Keratinocyte (primary cell): ENCODE data around the gene HMGB3. TPM values are rescaled to one million over a fixed set of nuclear protein-coding genes. Genes with fewer than 3 reads are reported as not detected.

Experiments
- DNase-seq: peaks from one replicate; pipeline ENCODE4 v3.0.0-alpha.2; 2011; ENCODE audit warnings: low read depth, missing footprints, low spot score
- FAIRE-seq: peaks from 2 replicates; lab custom pipeline; 2011; peaks lifted over from hg19 to GRCh38; lab: Jason Lieb, UNC
- H2AFZ ChIP-seq: 2 replicates; pipeline ENCODE4 v1.6.0; 2012; ENCODE audit warnings: low read length, control low read depth, inconsistent platforms; ENCODE audit not compliant: control insufficient read depth
- H3K27ac ChIP-seq: 2 replicates; pipeline ENCODE4 v1.5.1; 2011; ENCODE audit warnings: low read length; ENCODE audit not compliant: control insufficient read depth, insufficient read depth
- H3K27me3 ChIP-seq: 3 replicates; pipeline ENCODE4 v1.6.0; 2011; ENCODE audit warnings: low read length; ENCODE audit not compliant: control insufficient read depth, insufficient read depth; ENCODE audit errors: extremely low read depth
- H3K36me3 ChIP-seq, 2 experiments: 2 replicates in 1 of 2; 3 replicates in 1 of 2; pipeline ENCODE4 v1.5.1; 2011; ENCODE audit warnings: low read length in 2 of 2, mild to moderate bottlenecking in 1 of 2; ENCODE audit not compliant: control insufficient read depth in 2 of 2, insufficient read depth in 2 of 2; ENCODE audit errors: extremely low read depth in 1 of 2
- H3K4me1 ChIP-seq: 3 replicates; pipeline ENCODE4 v1.5.1; 2011; ENCODE audit warnings: low read length; ENCODE audit not compliant: control insufficient read depth, insufficient read depth; ENCODE audit errors: extremely low read depth
- H3K4me2 ChIP-seq: 3 replicates; pipeline ENCODE4 v1.6.0; 2011; ENCODE audit warnings: low read depth, low read length; ENCODE audit not compliant: control insufficient read depth, insufficient read depth; ENCODE audit errors: extremely low read depth
- H3K4me3 ChIP-seq, 3 experiments: fragments of 200-600 bp in 1 of 3; sonication (generic) in 1 of 3; 2 replicates in 2 of 3; 3 replicates in 1 of 3; pipeline ENCODE4 v1.5.1; 2011 to 2016; ENCODE audit warnings: low read length in 3 of 3, mild to moderate bottlenecking in 3 of 3, control low read depth in 2 of 3, inconsistent platforms in 1 of 3, low read depth in 1 of 3, mixed read lengths in 1 of 3, mixed run types in 1 of 3, moderate library complexity in 1 of 3; ENCODE audit not compliant: control insufficient read depth in 2 of 3, insufficient read depth in 2 of 3; ENCODE audit errors: extremely low read depth in 1 of 3
- H3K79me2 ChIP-seq: 2 replicates; pipeline ENCODE4 v1.6.0; 2012; ENCODE audit warnings: low read length; ENCODE audit not compliant: control insufficient read depth, insufficient read depth
- H3K9ac ChIP-seq: 3 replicates; pipeline ENCODE4 v1.6.0; 2011; ENCODE audit warnings: low read length; ENCODE audit not compliant: control insufficient read depth, insufficient read depth; ENCODE audit errors: extremely low read depth
- H3K9me1 ChIP-seq: 3 replicates; pipeline ENCODE4 v1.6.0; 2011; ENCODE audit warnings: low read length; ENCODE audit not compliant: control insufficient read depth, insufficient read depth; ENCODE audit errors: extremely low read depth
- H3K9me3 ChIP-seq: 2 replicates; pipeline ENCODE4 v1.5.1; 2012; ENCODE audit warnings: low read depth, low read length; ENCODE audit not compliant: control insufficient read depth
- H4K20me1 ChIP-seq: 3 replicates; pipeline ENCODE4 v1.6.0; 2011; ENCODE audit warnings: low read length; ENCODE audit not compliant: control insufficient read depth, insufficient read depth; ENCODE audit errors: extremely low read depth
- CTCF ChIP-seq, 3 experiments: IDR thresholded peaks in 1 of 3; conservative IDR thresholded peaks in 1 of 3; optimal IDR thresholded peaks in 1 of 3; 2 replicates in 2 of 3; 3 replicates in 1 of 3; pipeline versions ENCODE3 to v1.5.1; 2011; ENCODE audit warnings: low read length in 3 of 3, mild to moderate bottlenecking in 3 of 3, moderate library complexity in 2 of 3, control low read depth in 1 of 3, inconsistent platforms in 1 of 3; ENCODE audit not compliant: insufficient read depth in 2 of 3; ENCODE audit errors: extremely low read depth in 1 of 3
- EZH2 ChIP-seq: IDR thresholded peaks from one replicate; pipeline ENCODE4 v1.6.1; 2012; ENCODE audit warnings: inconsistent platforms, mild to moderate bottlenecking, low read length, moderate library complexity
- dilution Hi-C: fragments of 300-500 bp; cut with MboI; formaldehyde crosslinking; loops from one replicate; pipeline ENCODE4 v1.7.0; 2020; ENCODE audit warnings: low sequenced_read_pairs; ENCODE audit not compliant: extremely low pct_ligation_motif_present
- polyA plus RNA-seq, 5 experiments: library from polyadenylated mRNA; depleted of rRNA in 3 of 5; stranded (reverse) in 3 of 5; stranded (forward) in 1 of 5; unstranded in 1 of 5; fragments of >200 nt; gene quantifications; 1 replicate in 1 of 5; 2 replicates in 3 of 5; 3 replicates in 1 of 5; pipeline versions ENCODE4 v1.2.1 to v1.2.3, GENCODE V29; 2011 to 2012; ENCODE audit warnings: missing spikeins in 2 of 5, low read depth in 1 of 5, low replicate concordance in 1 of 5

Gene HMGB3
- polyA plus RNA-seq, 1 donor (not counting 4 experiments of a cell fraction or from before 2014, with no cell fraction given): 72.4 TPM

DNA sequence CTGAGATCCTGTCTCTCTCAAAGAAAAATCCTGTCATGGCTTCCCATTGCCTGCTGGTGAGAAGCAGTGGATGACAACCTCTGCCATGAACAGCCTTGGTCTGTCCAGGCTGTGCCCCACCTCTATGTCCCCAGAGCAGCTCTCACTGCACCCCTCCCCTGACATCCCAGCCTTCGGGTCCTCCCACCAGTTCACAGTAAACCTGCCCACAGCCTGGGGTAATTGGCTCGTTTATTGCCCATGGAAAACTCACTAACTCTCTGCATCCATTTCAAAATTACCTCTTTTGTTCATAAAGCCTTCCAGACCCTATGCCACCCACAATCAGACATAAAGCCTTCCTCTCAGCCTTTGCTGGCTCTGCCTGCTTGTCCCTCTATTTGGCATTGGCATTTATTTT, 10.7 kb upstream of the HMGB3 start:
- Histone ChIP-seq H3K4me2 (no peak overlapping the region), H3K9me1 (no peaks in the 10 kb centered on the region), H3K4me1 (no peaks in the 10 kb centered on the region), H3K36me3 (no peaks in the 10 kb centered on the region), H3K27me3 (no peaks in the 10 kb centered on the region), H3K9me3 (no peaks in the 10 kb centered on the region), H3K79me2 (no peaks in the 10 kb centered on the region), H3K9ac (no peak overlapping the region), H3K4me3 (no peak overlapping the region), H3K27ac (no peak overlapping the region), H4K20me1 (no peaks in the 10 kb centered on the region), H2AFZ (no peak overlapping the region)
- dilution Hi-C loops: no loop called here
- no peak for TF ChIP-seq CTCF (optimal IDR thresholded peaks at IDR 0.05 in 1 of 3, IDR thresholded peaks at IDR 0.05 in 1 of 3, conservative IDR thresholded peaks at IDR 0.05 in 1 of 3; ENCODE audit: extremely low read depth in 1 of 3, insufficient read depth in 2 of 3, low read length in 3 of 3)
- no peak for TF ChIP-seq EZH2
- FAIRE-seq: no peak
- DNase-seq: no peak

- Histone ChIP-seq H3K4me2 (no peak overlapping the region), H3K4me3 (no peak overlapping the region), H4K20me1 (no peaks in the 10 kb centered on the region), H3K4me1 (no peaks in the 10 kb centered on the region), H3K9me1 (no peaks in the 10 kb centered on the region), H3K27me3 (no peaks in the 10 kb centered on the region), H2AFZ (no peak overlapping the region), H3K79me2 (no peaks in the 10 kb centered on the region), H3K9me3 (no peaks in the 10 kb centered on the region), H3K9ac (no peak overlapping the region), H3K27ac (no peak overlapping the region), H3K36me3 (no peaks in the 10 kb centered on the region)
- FAIRE-seq: no peak
- TF ChIP-seq CTCF (optimal IDR thresholded peaks at IDR 0.05 in 1 of 3, IDR thresholded peaks at IDR 0.05 in 1 of 3, conservative IDR thresholded peaks at IDR 0.05 in 1 of 3; ENCODE audit: extremely low read depth in 1 of 3, insufficient read depth in 2 of 3, low read length in 3 of 3): no peak
- no peak for TF ChIP-seq EZH2
- DNase-seq: no peak
- dilution Hi-C loops: no loop called here
Observed at GRCh38 chrX:150975655-150976390, 7.3 kb upstream of the HMGB3 start.
